NCI-H345 (cell line): ENCODE data around the gene NCK2.

Experiments
- DNase-seq: peaks from one replicate; lab custom pipeline; 2025; lab: John Stamatoyannopoulos, UW

Gene NCK2

GRCh38 chr2:105872830-105873229, 128.1 kb downstream of the NCK2 start:
- no peak for DNase-seq

- DNase-seq, result no peak
Observed at GRCh38 chr2:105873281-105873680, 128.6 kb downstream of the NCK2 start.

- DNase-seq, result no peak
Observed at GRCh38 chr2:105873721-105874120, 129.0 kb downstream of the NCK2 start.

GRCh38 chr2:105874466-105874865, 129.8 kb downstream of the NCK2 start:
- no peak for DNase-seq

- DNase-seq, result peak; percentile 90
Observed at GRCh38 chr2:105875241-105875640, 130.5 kb downstream of the NCK2 start.

- DNase-seq, result no peak
Observed at GRCh38 chr2:105876191-105876590, 131.5 kb downstream of the NCK2 start.

- DNase-seq, result no peak
Observed at GRCh38 chr2:105877945-105878344, 133.2 kb downstream of the NCK2 start.

GRCh38 chr2:105879106-105879802, 134.5 kb downstream of the NCK2 start:
- DNase-seq, result no peak

- no peak for DNase-seq
Observed at GRCh38 chr2:105879803-105880300, 135.1 kb downstream of the NCK2 start.

- DNase-seq, result no peak
Observed at GRCh38 chr2:105880637-105881036, 135.9 kb downstream of the NCK2 start.

- DNase-seq, result no peak
Observed at GRCh38 chr2:105881286-105882136, 136.8 kb downstream of the NCK2 start.

GRCh38 chr2:105882341-105882740, 137.6 kb downstream of the NCK2 start:
- peak; percentile 26 for DNase-seq

GRCh38 chr2:105882920-105883435, 138.3 kb downstream of the NCK2 start:
- no peak for DNase-seq

- DNase-seq, result no peak
Observed at GRCh38 chr2:105883911-105884694, 139.4 kb downstream of the NCK2 start.

GRCh38 chr2:105885456-105885855, 140.7 kb downstream of the NCK2 start:
- no peak for DNase-seq

GRCh38 chr2:105886029-105886454, 141.3 kb downstream of the NCK2 start:
- DNase-seq, result no peak

- DNase-seq, result no peak
Observed at GRCh38 chr2:105886687-105887086, 142.0 kb downstream of the NCK2 start.

- DNase-seq, result no peak
Observed at GRCh38 chr2:105887256-105887655, 142.5 kb downstream of the NCK2 start.

- DNase-seq, result no peak
Observed at GRCh38 chr2:105888625-105889024, 143.9 kb downstream of the NCK2 start.

- no peak for DNase-seq
Observed at GRCh38 chr2:105889046-105889445, 144.3 kb downstream of the NCK2 start.

- no peak for DNase-seq
Observed at GRCh38 chr2:105890111-105890510, 145.4 kb downstream of the NCK2 start.

GRCh38 chr2:105890856-105891255, 146.1 kb downstream of the NCK2 start:
- DNase-seq, result no peak
